Subcutaneous adipose tissue (tissue), 4 donors: Measurements from ENCODE around the gene MON2. TPM values are rescaled to one million over a fixed set of nuclear protein-coding genes. Genes with fewer than 3 reads are reported as not detected.

Experiments used
- total RNA-seq, 4 donors: library from RNA; depleted of rRNA; stranded (reverse); fragments of >200 nt; gene quantifications; one replicate each; pipeline ENCODE4 v1.1.0, GENCODE V29; 2016
- TF ChIP-seq, protein P1 (sequence below): fragments of 450-650 bp; IDR thresholded peaks from one replicate; pipeline ENCODE4 v1.5.1; 2016; ENCODE audit warnings: low read depth, mild to moderate bottlenecking, control low read depth, antibody characterized with exemption, moderate library complexity

The MON2 gene
- total RNA-seq, 4 donors from 2014 or later, result 87.2 to 150 (median 101) TPM

DNA sequence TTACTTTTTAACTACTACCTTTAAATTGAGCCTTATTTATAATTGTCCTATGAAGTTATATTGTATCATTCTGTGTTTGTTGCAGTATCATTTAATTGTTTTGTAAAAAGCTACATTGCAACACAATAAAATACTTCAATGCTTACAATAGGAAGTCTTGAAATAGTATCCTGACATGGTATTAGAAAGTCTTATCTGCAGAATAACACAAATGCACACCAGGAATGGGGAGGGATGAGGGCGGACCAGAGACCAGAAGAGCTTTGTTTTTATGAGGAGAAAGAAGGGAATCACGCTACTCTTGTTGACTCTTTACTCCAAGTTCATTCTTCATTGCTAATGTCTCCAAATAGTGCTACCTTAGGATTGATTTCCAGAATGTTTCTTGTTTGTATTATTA, 120.2 kb downstream of the MON2 start:
- TF ChIP-seq, protein P1, sequence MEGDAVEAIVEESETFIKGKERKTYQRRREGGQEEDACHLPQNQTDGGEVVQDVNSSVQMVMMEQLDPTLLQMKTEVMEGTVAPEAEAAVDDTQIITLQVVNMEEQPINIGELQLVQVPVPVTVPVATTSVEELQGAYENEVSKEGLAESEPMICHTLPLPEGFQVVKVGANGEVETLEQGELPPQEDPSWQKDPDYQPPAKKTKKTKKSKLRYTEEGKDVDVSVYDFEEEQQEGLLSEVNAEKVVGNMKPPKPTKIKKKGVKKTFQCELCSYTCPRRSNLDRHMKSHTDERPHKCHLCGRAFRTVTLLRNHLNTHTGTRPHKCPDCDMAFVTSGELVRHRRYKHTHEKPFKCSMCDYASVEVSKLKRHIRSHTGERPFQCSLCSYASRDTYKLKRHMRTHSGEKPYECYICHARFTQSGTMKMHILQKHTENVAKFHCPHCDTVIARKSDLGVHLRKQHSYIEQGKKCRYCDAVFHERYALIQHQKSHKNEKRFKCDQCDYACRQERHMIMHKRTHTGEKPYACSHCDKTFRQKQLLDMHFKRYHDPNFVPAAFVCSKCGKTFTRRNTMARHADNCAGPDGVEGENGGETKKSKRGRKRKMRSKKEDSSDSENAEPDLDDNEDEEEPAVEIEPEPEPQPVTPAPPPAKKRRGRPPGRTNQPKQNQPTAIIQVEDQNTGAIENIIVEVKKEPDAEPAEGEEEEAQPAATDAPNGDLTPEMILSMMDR, result no peak

DNA sequence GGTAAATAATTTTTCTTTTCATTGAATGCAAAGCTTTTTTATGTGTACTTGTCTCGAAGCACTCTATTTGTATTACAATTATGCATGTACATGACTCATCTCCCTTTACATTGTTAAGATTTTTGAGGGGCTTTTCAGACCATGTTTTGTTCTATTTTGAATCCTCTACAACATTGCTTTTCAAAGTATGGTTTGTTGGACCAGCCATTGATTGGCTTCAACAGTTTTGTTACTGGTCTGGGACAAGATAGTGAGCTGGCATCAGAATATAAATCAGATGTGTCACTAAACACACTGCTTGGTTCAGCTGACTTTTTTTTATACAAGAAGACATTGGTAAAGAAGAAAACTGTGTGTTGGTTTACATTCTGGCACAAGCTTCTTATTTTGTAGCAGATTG, 122.3 kb downstream of the MON2 start:
- TF ChIP-seq, protein P1, result no peak

DNA sequence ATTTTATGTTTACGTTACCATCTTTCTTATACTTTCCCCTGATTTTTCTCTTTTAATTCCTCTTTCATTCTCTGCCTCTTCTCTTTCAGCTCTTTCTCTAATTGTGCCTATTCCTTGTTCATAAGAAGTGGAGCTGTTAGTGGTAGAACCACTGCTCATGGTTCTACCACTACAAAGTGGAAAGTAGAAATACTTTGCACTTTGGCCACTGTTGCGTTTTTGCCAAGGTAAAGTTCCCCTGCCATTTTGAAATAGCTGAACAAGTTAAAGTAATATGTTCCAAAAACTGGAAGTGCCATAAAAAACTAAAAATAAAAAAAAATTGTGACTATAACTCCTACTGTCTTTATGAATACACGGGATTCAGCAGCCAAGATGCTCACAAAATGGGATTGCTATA, 130.6 kb downstream of the MON2 start:
- TF ChIP-seq, protein P1, result no peak

DNA sequence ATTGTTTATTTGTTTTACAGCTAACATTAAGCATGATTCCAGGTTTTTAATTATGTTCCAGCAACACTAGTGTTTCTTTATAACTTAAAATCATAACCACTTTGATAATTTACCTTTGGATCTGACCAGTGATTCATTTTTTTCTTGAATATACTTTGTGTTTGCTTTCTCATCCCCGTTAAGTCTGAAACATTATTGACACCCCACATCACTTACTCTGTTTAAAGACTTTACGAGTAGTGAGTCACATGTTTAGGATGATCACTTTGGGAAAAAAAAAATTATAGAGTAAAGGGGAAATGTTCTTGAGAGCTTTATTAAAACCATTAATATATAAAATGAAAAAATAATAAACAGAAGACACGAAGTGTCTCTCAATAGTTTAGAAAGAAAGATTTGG, 132.2 kb downstream of the MON2 start:
- TF ChIP-seq, protein P1, result no peak

DNA sequence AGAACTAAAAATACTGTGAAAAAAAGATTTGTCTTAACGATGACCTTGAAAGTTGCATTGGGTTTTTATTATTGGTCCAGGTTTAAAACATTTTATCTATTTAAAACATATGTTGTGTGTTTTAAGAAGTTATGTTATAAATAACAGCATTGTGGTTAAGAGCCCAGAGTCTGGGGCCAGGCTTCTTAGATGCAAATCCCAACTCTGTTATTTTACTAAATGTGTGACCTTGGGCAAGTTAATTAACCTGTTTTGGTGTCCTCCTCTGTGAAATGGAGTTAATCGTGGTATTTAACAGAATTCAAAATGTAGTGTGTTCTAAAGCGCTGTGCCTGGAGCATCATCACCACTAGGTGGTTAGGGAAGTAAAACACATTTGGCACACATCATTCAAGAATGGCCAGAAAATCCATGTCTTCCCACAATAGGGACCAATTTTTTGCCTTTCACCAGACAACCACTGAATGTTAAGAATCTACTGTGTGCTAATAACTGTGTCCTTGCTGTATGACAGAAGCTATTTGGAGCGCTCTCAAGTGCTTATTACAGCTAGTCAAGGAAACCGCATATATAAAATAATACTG, 133.3 kb downstream of the MON2 start:
- TF ChIP-seq, protein P1, result no peak

DNA sequence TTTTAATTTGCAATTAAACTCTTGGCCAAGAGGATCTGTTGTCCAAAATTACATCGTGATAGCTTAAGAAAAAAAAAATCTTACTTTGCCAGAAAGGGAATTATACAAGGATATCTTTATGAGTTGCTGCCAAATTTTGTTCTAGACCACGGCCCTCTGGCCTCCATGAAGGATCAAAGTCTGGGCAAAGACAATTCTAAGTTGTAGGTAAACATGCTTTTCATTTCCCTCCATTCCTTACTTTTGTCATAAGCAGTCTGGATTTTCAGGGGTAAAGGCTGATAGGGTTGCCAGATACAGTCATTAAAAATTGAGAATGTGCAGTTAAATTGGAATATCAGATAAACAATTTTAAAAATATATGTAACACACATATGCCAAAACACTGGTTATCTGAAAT, 135.1 kb downstream of the MON2 start:
- TF ChIP-seq, protein P1, result no peak

DNA sequence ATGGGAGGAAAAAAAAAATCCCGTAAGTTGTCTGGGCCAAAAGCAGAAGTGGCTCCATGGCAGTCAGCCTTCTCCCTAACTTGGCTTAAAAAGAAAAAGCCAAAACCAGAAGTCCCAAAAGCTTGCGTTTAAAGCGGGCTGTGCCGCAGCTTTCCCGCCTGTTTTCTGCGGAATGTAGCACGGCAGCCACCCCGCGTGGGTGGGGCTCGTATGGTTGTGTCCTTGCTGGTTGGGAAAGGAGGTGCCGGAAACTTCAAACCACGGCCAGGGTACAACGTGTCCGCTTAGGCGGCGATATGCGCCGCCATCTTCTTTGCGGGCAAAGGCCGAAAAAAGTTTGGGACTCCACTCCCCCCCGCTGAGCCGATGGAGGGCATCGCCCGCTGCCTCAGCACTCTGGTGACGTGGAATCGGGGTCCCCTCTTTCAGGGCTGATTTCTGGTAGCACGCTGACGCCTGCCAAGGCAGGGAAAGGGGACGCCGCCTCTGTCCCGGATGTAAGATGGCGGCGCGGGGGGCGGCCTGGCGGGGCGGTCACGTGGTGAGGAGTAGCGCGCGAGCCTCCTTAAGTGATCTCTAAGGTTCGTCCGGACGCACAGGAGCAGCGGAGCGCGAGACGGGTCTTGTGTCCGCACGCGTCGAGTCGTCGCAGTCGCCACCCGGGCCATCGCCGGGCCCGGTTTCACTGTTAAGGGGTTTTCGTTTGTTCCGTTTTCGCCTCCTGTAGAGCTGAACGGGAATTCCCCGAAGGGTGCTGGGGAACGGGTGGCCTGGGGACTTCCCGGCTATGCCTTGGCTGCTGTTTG, 135.8 kb downstream of the MON2 start:
- TF ChIP-seq, protein P1, result no peak
